Right lobe of liver (tissue), 6 donors: ENCODE measurements around the gene ARHGAP4. TPM values are rescaled to one million over a fixed set of nuclear protein-coding genes. Genes with fewer than 3 reads are reported as not detected.

Source experiments
- ATAC-seq, 4 donors: fragments of 200-7000 bp; cut with Tn5 transposase; one replicate each; pipeline ENCODE4 v1.9.1; 2020; ENCODE audit warnings: mild to moderate bottlenecking in 4 of 4, moderate library complexity in 4 of 4
- DNase-seq, 3 donors: peaks; one replicate each; pipeline ENCODE4 v3.0.0-alpha.2; 2020
- H3K27ac ChIP-seq, 3 donors: fragments of 200-600 bp; one replicate each; pipeline ENCODE4 v1.8.0; 2022
- H3K27me3 ChIP-seq, 2 donors: fragments of 200-600 bp; one replicate each; pipeline ENCODE4 v1.8.0; 2022
- H3K36me3 ChIP-seq, 4 donors: fragments of 200-600 bp; sonication (generic) in 1 of 4; one replicate each; pipeline versions ENCODE4 v1.5.1 to v1.8.0; 2017 to 2022; ENCODE audit warnings: control low read depth in 1 of 4
- H3K4me1 ChIP-seq, 4 donors: fragments of 200-600 bp; sonication (generic) in 1 of 4; one replicate each; pipeline versions ENCODE4 v1.5.1 to v1.8.0; 2017 to 2022; ENCODE audit warnings: control low read depth in 1 of 4
- H3K4me3 ChIP-seq, 3 donors: fragments of 200-600 bp; one replicate each; pipeline ENCODE4 v1.8.0; 2022
- H3K9me3 ChIP-seq, 4 donors: fragments of 200-600 bp; sonication (generic) in 1 of 4; one replicate each; pipeline versions ENCODE4 v1.5.1 to v1.8.0; 2017 to 2022; ENCODE audit warnings: control low read depth in 1 of 4
- POLR2A ChIP-seq: fragments of 450-650 bp; IDR thresholded peaks from one replicate; pipeline ENCODE4 v1.6.1; 2017; ENCODE audit warnings: antibody characterized with exemption, mild to moderate bottlenecking
- WGBS: methylation state at CpG from one replicate; pipeline ENCODE4 v1.1.6; 2018; ENCODE audit warnings: low coverage, low lambda C conversion rate; ENCODE audit not compliant: insufficient coverage; ENCODE audit errors: missing lambda C conversion rate; 5-methylcytosine and 5-hydroxymethylcytosine counted together
- intact Hi-C, 2 donors: fragments of 100-400 bp; cut with DNase I; formaldehyde crosslinking; loops; one replicate each; pipeline versions ENCODE4 v1.11.2 to v1.14.1; 2022
- total RNA-seq, 6 experiments: library from RNA; depleted of rRNA in 2 of 6; stranded (reverse); fragments of >200 nt in 2 of 6; fragmentation: NEBNext Ultra II Directional in 3 of 6; extraction: Animal tissue kit (Norgen Biotek cat#: 25700) in 3 of 6; gene quantifications; one replicate each; pipeline versions ENCODE4 v1.1.0 to v1.2.4, GENCODE V29; 2016 to 2023
- TF ChIP-seq, protein P1 (sequence below), 4 donors: fragments of 200-600 bp in 3 of 4; fragments of 450-650 bp in 1 of 4; IDR thresholded peaks; one replicate each; pipeline versions ENCODE4 v1.5.1 to v1.8.0; 2016 to 2022; ENCODE audit warnings: antibody characterized with exemption in 4 of 4, mild to moderate bottlenecking in 2 of 4
- donor health status: DM: no; HTN: yes; CAD: no.
- donor health status: DM: no; HTN: no; CAD: no.
- donor health status: DM: no; HTN: no; CAD: no.
- donor health status: DM: no; HTN: yes; CAD: no.
- donor health status: DM: no; HTN: yes; CAD: no.

The ARHGAP4 gene
- total RNA-seq, 6 experiments from 2014 or later: 5.5 to 11.9 (median 8.7) TPM

DNA sequence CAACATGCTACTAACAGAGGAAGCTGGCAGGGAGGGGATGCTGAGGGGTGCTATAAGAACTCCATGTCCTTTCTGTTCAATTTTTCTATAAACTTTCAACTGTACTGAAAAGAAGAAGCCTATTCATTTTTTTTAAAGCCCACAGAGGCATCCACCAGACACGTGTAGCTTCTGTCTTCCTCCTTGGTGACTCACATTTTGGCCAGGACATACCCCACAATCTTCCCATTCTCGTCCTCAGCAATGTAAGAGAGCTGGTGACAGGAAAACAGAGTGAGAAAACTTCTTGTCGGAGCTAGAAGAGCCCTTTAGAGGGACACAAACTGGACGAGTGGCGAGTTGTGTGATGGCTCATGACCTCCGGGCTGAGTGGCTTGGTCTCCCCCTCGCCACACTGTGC, 7.7 kb upstream of the ARHGAP4 start:
- peaks cover 0 to 18% (median 6%) of the 10 kb centered on the region in 4 donors for H3K4me1 ChIP-seq
- intact Hi-C loops: no loop called here
- no peaks in the 10 kb centered on the region for H3K9me3 ChIP-seq
- WGBS: 22% methylated on average over 6 of the region's 7 CpGs
- peak overlapping the region; percentile 71 to 97 (median 77) for H3K4me3 ChIP-seq
- no peak for TF ChIP-seq POLR2A
- TF ChIP-seq, protein P1, sequence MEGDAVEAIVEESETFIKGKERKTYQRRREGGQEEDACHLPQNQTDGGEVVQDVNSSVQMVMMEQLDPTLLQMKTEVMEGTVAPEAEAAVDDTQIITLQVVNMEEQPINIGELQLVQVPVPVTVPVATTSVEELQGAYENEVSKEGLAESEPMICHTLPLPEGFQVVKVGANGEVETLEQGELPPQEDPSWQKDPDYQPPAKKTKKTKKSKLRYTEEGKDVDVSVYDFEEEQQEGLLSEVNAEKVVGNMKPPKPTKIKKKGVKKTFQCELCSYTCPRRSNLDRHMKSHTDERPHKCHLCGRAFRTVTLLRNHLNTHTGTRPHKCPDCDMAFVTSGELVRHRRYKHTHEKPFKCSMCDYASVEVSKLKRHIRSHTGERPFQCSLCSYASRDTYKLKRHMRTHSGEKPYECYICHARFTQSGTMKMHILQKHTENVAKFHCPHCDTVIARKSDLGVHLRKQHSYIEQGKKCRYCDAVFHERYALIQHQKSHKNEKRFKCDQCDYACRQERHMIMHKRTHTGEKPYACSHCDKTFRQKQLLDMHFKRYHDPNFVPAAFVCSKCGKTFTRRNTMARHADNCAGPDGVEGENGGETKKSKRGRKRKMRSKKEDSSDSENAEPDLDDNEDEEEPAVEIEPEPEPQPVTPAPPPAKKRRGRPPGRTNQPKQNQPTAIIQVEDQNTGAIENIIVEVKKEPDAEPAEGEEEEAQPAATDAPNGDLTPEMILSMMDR (IDR thresholded peaks at IDR 0.05): no peak
- no peaks in the 10 kb centered on the region for H3K27me3 ChIP-seq
- no peaks in the 10 kb centered on the region for H3K36me3 ChIP-seq
- ATAC-seq (no peak), DNase-seq (no peak)
- H3K27ac ChIP-seq: no peak overlapping the region

DNA sequence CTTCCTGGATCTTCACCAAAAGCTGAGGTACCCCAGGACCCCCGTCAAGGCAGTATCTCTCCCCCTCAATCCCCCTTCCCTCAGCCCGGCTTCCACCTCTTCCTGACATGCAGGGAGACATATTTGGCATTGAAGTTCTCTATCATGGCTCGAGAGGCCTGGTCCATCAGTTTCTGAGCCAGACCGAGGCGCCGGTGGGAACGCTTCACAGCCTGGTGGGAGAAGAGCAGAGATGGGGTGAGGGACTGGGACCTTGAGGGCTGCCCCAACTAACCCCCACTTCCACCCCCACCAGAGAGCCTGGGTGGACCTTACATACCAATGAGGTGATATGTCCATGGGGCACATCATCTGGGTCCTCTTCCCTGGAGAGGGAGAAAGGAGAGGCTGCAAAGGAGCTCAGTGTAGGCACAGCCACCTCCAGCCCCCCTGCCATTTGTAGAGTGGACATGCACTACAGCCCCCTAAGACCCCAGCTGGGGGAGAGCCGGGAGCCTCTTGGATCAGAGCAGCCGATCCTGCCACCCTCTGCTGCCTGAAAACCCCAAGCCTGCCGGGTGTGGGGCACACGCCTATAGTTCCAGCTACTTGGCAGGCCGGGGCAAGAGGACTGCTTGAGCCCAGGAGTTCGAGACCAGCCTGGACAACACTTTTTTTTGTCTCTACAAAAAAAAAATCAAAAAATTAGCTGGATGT, 6.3 kb upstream of the ARHGAP4 start:
- ATAC-seq: no peak
- intact Hi-C loops: no loop called here
- H3K27me3 ChIP-seq: no peaks in the 10 kb centered on the region
- TF ChIP-seq, protein P1 (IDR thresholded peaks at IDR 0.05): no peak
- TF ChIP-seq POLR2A: no peak
- no peaks in the 10 kb centered on the region for H3K9me3 ChIP-seq
- H3K4me1 ChIP-seq: peaks cover 0 to 21% (median 8%) of the 10 kb centered on the region in 4 donors
- WGBS: 84% methylated on average over 8 of the region's 13 CpGs
- H3K36me3 ChIP-seq: no peaks in the 10 kb centered on the region
- H3K27ac ChIP-seq: no peak overlapping the region
- no peak overlapping the region for H3K4me3 ChIP-seq
- no peak for DNase-seq

GRCh38 chrX:153931748-153932147, 5.7 kb upstream of the ARHGAP4 start:
- ATAC-seq (no peak), DNase-seq (no peak)
- peaks cover 0 to 21% (median 8%) of the 10 kb centered on the region in 4 donors for H3K4me1 ChIP-seq

GRCh38 chrX:153931151-153931550, 5.1 kb upstream of the ARHGAP4 start:
- no peaks in the 10 kb centered on the region for H3K27me3 ChIP-seq
- DNase-seq (no peak), ATAC-seq (no peak)
- no peaks in the 10 kb centered on the region for H3K36me3 ChIP-seq
- H3K9me3 ChIP-seq: no peaks in the 10 kb centered on the region
- no peak overlapping the region for H3K27ac ChIP-seq
- H3K4me3 ChIP-seq: no peak overlapping the region
- intact Hi-C loops: no loop called here
- H3K4me1 ChIP-seq: peaks cover 0 to 21% (median 8%) of the 10 kb centered on the region in 4 donors
- no peak for TF ChIP-seq POLR2A
- TF ChIP-seq, protein P1 (IDR thresholded peaks at IDR 0.05): no peak
- WGBS: 84% methylated on average over 7 of the region's 8 CpGs

More at GRCh38 chrX:153931748-153932147, 5.7 kb upstream of the ARHGAP4 start:
- WGBS: 90% methylated on average over 4 of the region's 13 CpGs
- TF ChIP-seq, protein P1 (IDR thresholded peaks at IDR 0.05): no peak
- TF ChIP-seq POLR2A: no peak
- Histone ChIP-seq H3K36me3 (no peaks in the 10 kb centered on the region), H3K27ac (no peak overlapping the region), H3K4me3 (no peak overlapping the region), H3K27me3 (no peaks in the 10 kb centered on the region), H3K9me3 (no peaks in the 10 kb centered on the region)
- intact Hi-C loops: no loop called here
